Measurements from ENCODE around the gene RAC3.

RAC3 gene

DNA sequence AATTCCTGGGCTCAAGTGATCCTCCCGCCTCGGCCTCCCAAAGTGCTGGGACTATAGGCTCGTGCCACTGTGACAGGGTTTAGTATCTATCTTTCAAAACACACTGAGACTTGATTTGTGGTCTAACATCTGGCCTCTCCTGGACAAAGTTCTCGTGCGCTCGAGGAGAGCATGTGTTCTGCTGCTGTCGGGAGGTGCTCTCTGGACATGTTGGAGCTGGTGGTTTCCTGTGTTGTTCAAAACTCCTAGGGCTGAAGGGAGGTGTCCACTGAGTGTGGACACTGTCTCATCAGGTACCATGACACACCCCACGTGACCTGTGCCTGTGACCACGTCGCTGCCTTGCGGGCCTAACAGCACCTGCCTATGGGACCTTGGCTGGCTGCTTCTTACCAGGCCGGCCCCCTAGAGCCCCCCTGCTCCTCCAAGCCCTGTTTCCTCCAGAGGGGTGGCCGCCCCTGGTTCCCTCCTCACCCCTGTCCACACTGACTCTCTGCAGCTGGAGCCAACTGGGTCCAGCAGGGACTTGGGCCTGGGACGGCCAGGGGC, 14.5 kb downstream of the RAC3 start:
- no peak for DNase-seq

DNA sequence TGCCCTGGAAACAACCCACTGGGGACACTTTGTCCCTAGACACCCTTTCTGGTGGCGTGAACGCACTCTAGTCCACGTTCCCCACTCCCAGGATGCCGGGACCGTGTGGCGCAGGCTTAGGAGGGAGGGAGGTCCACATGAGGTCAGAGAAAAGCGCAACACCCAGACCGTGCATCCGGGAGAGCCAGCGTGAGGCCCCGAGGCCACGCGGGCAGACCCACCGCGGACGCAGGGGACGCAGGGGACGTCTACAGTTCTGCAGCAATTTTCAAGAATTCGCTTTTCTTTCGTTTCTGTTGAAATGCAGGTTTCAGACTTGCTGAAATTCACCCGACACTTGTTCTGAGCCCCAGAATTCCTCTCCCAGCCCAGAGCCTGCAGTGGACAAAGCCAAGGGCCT, 15.4 kb downstream of the RAC3 start:
- DNase-seq = no peak

DNA sequence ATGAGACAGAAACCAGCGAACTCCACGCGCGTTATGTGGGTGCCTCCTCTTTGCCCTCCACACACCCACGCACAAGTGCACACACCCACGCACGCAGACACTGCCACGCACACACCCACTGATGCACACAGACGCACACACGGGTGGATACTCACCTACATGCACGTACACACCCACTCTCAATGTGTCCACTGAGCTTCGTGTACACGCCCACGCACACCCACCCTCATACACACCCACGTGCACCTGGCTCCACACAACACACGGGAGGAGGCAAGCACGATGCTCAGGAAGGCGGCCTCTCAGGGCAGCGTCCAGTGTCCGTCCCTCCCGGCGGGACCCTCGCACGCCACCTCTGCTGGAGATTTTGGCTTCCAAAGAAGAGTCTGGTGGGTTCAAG, 15.9 kb downstream of the RAC3 start:
- no peak for DNase-seq

DNA sequence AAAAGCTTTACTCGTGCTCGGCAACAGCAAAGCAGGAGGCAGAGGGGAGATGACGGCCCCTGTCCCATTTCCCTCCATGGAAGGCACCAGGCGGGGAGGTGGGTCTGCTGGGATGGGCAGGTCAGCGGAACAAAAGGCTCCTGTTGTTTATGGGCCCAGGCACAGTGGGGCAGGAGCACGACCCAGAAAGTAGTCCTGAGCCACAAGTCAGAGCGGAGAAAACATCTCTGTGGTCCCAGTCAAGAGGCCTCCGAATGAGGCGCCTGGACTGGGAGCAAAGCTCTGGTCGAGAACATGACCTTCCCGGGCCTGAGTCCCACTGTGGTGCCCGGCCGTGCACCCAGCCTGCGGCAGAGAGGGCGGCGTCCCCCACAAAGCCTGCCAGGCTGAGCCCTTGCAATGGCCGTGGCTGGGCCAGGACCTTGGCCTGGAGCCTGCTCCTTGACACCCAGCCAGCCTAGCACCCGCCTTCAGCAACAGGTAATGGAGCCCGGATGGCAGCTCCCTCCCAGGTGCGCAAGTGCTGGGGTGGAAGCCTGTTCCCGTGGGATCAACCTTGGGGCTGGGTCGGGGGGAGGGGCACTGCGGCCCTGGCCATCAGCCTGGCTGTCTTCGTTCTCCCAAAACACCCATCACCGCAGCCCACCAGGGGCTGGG, 16.6 kb downstream of the RAC3 start:
- no peak for DNase-seq

DNA sequence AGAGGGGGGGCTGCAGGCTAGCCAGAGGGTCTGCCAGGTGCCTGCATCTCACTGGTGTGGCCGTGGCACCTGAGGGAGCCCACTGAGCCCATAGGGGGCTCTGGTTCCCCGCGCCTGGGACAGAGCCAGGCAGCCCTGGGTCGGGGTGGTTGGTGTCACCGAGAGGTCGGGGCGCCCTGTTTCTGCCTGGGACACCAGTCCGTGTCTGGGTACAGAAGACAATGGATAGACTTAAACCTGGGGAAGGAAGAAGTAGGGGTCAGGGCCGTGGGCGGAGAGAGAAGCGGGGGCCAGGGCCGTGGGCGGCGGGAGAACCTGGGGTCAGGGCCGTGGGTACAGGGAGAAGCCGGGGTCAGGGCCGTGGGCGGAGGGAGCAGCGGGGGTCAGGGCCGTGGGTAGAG, 17.1 kb downstream of the RAC3 start:
- no peak for DNase-seq

DNA sequence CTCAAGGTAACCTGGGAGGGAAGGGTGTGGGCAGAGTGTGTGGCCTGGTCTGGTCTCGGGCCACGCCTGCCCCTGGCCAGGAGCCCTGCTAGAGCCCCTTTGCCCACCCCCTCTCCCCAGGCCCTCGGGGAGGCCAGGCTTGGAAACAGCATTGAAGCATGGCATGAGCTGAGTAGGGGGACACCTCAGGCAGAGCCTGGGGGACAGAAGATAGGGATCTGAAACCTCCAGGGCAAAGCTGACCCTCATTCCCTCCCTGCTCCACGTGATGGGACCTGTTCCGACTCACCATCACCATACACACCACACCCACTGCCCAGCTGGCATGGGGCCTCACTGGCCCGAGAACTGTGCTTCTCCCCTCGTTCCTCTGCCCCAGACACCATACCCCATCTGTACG, 17.6 kb downstream of the RAC3 start:
- no peak for DNase-seq

DNA sequence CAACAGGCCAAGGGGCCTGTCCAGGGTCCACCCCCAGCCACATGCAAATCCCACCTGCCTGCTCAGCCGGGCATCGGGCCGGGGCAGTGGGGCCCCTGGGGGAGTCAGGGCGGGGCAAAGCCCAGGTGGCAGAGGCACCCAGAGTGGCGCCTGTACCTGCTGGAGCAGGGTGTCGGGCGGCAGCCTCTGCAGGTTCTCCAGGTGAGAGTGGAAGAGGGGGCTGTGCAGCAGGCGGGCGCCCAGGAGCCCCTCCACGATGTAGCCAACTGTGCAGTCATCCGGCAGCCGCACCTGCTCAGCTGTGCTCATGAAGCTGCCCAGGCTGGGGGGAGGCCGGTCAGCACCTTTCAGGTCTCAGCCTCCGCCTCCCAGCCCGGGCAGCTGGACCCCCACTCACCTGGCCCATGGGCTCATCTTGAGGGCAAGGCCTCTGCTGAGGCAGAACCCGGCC, 18.1 kb downstream of the RAC3 start:
- no peak for DNase-seq

DNA sequence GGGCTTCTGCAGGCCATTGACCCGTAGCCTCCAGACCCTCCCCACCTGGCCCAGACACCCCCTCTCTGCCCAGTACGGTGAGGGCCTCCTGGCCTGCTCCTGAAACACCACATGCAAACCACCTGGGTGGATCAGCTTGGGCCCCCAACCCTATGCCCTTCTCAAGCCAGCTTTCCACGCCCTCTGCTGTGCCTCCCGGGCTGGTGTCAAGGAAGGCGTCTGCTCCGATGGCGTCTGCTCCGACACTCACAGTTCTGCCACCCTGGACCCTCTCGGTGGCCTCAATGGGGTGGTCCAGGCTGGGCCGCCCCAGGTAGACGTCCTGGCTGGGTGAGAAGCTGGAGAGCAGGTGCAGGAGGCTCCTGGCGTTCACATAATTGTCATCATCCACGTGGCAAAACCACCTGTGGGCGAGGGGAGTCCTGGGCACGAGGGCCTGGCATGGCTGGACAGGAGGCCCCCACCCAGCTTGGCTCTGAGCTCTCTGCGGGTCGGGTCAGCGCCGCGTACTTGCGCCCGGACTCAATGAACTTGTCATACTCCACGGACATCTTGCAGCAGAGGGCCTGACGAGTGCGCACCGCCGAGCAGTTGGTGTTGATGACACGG, 18.8 kb downstream of the RAC3 start:
- DNase-seq = no peak

DNA sequence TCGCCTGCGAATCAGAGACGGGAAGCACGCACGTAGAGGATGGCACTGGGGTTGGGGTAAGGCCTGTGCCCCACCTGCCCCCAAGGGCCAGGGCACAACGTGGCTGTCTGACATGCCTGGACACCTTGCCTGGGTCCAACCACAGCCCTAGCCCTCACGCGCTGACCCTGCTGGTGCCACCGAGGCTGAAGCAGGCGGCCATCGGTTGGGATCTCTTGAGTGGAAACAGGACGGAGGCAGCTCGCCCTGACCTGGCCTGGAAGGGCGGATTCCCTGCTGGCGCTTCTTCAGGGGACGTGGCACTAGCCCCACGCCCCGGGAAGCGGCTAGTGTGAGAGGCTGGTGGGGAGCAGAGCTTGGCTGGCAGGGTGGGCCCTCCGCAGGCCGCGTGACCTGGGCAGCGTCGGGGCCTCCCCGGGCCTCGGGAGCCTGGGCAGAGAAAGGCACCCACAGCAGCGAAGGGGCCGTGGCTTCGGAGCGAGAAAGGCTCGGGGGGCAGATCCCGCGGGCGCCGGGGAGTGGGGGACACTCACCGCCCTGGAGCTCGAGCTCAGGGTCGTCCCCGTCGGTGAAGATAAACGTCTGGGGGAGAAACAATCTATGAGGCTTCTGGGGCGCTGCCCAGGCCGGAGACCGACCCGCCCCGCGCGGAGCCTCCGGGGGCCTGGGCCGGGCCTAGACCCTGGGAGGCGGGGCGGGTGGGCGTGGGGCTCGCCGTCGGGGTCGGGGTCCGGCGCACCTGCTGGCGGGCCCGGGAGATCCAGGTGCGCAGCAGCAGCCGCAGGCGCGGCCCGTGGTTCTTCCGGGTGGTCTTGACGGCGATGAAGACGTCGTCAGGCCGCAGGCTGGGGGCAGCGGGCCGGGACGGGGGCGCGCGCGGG, 19.5 kb downstream of the RAC3 start:
- DNase-seq = no peak

DNA sequence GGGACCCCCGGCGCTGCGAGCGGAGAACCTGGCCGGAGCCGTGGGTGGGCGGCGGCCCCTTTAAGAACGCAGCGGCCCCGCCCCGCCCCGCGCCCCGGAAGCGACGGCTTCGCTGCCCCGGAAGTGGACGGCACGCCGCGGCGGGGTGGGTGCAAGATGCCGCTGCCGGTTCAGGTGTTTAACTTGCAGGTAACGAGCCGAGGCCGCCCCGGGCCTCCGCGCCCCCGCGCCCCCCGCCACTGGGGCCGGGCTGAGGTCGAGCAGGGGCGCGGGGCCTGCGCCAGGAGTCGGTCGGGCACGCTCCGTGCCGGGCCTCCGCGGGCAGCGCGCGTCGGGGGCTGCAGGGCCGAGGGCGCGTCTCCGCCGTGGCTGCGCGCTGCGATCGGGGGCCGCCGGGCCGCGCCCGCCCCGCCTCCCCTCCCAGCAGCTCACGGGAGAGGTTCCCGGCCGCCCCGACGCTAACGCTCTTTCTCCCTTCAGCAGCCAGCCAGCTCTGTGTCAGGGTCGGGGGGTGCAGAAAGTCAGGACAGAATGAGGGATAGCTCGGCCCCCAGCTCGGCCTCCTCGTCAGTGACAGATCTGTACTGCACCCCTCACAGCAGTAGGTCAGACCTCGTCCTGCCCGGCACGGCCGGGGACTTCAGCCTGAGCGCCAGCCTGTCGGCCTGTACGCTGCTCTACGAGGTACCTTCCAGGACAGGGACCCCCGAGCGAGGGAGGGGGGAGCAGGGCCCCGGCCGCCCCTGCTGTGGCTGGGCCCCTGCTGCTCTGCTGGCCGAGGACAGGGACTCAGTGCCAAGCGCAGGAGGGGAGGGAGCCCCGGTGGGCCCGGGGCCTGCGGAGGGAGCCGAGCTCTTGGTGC, 20.5 kb downstream of the RAC3 start, which contains the start of the genes GPS1 and RFNG:
Gene GPS1 (plus strand): TSS at position 123 of the 862 bp plus-strand sequence. CDS start 34 bp downstream, at position 157.
Gene RFNG (minus strand): TSS at position 36 of the 862 bp plus-strand sequence. CDS start 45 bp downstream, outside the sequence.
- DNase-seq = no peak

DNA sequence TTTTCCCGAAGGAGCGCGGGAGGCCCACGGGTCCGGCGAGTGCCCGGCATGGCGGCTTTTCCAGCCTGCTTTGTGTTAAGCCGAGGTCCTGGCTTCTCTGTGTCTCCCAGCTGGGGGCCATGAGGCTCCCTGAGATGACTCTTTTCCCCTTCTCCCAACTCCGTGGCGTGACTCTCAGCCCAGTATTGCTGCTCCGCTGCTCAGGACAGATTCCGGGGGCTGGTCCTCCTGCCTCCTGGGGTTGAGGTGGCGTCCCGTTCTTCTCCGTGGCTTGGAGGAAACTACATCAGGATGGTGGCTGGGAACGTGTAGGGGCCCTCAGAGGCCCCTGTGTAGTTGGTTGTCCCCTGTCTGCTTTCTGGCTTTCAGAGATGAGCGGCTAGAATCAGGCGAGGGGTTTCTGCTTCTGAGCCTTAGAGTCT, 21.2 kb downstream of the RAC3 start:
- no peak for DNase-seq

DNA sequence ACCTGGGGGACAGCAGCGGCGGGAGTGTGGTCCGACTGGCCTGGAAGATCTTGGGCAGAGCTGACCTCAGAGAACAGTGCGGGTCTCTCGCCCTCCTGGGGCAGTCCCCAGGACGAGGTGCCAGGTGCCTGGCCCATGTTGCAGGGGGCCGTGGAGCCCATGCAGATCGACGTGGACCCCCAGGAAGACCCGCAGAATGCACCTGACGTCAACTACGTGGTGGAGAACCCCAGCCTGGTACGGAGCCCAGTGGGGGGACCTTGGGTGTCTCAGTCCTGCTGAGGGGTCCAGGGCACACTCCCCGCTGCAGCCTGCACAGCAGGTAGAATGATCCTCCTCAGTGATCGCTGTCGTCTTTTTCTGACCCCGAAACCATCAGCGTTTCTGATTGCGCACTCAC, 21.7 kb downstream of the RAC3 start:
- DNase-seq = no peak

DNA sequence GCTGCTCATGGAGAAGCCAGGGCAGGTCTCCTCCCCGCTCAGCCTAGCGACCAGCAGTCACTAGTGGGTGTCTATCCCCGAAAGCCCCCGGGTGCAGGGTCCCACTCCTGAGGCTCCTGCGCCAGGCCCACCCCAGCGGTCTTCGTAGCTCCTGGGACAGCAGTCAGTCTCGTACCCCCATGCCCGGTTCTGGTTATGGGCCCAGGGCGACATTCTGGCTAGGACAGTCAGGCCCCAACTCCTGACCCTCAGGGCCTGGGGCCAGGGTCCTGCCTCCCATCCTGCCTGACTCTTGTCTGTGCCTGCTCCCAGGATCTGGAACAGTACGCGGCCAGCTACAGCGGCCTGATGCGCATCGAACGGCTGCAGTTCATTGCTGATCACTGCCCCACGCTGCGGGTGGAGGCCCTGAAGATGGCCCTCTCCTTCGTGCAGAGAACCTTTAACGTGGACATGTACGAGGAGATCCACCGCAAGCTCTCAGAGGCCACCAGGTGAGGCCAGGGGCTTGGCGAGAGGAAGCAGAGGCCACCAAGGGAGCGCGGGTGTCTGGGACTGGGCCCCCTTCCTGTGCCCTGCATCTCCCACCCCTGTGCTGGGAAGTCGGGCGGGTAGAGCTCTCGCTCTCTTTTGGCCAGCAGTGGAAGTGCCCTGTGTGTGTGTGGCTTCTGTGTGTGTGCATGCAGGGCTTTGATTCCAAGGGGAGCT, 22.2 kb downstream of the RAC3 start:
- no peak for DNase-seq

DNA sequence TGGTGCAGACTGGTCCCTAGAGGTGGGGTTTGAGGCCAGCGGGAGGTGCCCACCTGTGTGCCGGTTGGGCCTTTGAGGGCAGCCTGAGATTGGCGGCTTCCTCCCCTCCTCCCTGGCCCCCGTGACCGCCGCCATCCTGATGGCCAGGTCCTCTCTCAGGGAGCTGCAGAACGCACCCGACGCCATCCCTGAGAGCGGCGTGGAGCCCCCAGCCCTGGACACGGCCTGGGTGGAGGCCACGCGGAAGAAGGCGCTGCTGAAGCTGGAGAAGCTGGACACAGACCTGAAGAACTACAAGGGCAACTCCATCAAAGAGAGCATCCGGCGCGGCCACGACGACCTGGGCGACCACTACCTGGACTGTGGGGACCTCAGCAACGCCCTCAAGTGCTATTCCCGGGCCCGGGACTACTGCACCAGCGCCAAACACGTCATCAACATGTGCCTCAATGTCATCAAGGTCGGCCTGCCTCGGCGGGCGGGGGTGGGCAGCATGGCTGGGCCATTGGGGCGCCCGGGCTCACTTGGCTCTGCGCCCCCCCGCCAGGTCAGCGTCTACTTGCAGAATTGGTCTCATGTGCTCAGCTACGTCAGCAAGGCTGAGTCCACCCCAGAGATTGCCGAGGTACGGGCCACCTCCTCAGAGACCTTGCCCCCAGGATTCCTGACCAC, 23.0 kb downstream of the RAC3 start:
- no peak for DNase-seq

DNA sequence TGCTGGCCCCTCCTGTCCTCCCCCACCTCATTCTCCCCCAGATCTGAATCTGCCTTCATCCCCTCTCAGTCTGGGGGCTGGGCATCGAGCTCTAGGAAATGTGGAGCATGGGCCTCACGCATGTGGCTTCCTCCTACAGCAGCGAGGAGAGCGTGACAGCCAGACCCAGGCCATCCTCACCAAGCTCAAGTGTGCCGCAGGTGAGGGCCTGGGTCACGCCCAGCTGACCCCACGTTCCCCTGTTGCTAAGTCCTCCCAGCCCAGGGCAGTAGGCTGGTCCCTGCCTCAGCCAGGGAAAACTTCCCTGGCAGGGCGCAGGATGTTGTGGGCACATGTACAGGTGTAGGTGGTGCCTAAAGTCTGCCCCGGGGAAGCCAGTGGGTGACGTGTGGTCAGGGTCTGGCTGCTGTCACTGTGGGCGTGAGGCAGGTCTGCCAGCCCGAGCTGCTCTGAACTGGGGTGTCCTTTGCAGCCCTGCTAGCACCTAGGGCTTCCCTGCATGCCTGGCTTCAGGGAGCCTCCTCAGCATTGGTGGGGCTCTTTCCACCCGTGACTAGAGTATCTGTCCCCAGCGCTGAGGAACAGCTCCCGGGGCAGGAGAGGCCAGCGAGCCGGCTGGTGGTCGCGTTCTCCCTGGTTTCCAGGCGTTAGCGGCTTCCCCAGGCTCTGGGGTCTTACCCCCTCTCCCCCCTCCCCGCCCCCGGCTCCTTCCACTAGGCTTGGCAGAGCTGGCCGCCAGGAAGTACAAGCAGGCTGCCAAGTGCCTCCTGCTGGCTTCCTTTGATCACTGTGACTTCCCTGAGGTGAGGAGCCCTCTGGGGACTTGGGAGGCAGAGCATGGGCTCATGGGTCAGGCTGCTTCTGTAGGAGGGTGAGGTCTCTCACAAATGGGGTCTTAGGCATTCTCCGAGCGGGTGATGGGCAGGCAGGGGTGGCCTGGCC, 23.8 kb downstream of the RAC3 start:
- DNase-seq = no peak

DNA sequence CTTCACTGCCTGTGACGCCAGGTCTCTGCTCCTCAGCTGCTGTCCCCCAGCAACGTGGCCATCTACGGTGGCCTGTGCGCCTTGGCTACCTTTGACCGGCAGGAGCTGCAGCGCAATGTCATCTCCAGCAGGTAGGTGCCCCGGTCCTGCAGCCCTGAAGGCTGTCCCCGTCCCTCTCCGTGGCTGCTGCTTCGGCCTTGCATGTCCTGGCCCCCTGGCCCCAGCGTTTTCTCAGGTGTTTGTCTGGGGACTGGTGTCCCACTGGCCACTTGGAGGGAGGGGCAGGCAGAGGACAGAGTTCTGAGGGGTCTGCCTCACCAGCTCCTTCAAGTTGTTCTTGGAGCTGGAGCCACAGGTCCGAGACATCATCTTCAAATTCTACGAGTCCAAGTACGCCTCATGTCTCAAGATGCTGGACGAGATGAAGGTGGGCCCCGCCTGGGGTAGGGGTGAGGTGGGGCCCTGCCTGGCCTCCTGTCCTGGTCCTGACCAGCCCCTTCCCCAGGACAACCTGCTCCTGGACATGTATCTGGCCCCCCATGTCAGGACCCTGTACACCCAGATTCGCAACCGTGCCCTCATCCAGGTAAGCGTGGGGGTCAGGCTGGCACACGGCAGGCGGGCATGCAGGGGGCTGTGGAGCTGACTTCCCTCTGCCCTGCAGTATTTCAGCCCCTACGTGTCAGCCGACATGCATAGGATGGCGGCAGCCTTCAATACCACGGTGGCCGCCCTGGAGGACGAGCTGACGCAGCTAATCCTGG, 24.7 kb downstream of the RAC3 start:
- DNase-seq = no peak

DNA sequence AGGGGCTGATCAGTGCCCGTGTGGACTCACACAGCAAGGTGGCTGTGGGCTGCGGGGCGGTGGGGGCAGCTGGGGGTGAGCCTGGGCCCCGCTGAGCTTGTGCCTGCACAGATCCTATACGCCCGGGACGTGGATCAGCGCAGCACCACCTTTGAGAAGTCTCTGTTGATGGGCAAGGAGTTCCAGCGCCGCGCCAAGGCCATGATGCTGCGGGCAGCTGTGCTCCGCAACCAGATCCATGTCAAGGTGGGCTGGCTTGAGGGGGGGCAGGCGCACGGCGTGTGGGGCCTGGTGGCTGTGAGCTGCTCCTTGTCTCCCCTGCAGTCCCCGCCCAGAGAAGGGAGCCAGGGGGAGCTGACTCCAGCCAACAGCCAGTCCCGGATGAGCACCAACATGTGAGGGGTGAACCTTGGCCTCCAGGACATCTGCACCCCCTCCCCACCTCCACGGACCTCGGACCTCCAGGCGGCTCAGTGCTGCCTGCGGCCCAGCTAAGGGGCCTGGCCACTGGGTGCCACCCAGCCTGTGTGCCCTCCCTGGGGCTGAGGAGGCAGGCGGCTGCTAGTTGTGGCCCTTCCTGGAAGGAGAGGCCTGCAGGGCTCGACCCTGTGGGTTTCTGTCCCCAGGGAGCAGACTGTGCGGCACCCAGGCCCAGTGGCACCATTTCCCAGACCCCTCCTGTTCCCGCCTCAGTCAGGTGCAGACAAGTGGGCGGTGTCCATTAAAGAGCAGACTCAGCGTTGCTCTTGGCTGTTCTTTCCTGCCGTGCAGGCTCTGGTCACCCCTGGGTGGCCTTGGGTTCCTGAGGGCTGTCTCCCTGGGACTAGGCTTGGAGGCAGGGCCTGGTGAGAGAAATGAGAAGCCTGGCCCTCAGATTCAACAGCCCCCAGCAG, 25.5 kb downstream of the RAC3 start:
- DNase-seq = no peak
